ENCODE measurements around the gene VPS52. TPM values are rescaled to one million over a fixed set of nuclear protein-coding genes. Genes with fewer than 3 reads are reported as not detected.

Gene VPS52
- total and polyA plus RNA-seq, 9 of the 15 experiments (the other 6 are each of a cell fraction or from before 2014, with no cell fraction given) = 24.4 to 103 (median 40.2) TPM

GRCh38 chr6:33297956-33298772, 26.5 kb upstream of the VPS52 start (continued):
- no peak for TF ChIP-seq REST (IDR thresholded peaks at IDR 0.05; ENCODE audit: borderline replicate concordance)
- TF ChIP-seq REST (CRISPR knock-in tag; IDR thresholded peaks at IDR 0.05; ENCODE audit: low read depth) = peak; percentile 63; the same call in 1 of the 2 replicates
- TF ChIP-seq PHF21A (IDR thresholded peaks at IDR 0.05; ENCODE audit: borderline replicate concordance, low read depth) = no peak
- no peak for TF ChIP-seq ZNF445 (CRISPR knock-in tag; IDR thresholded peaks at IDR 0.05; ENCODE audit: low read depth)
- TF ChIP-seq NFRKB (IDR thresholded peaks at IDR 0.05; ENCODE audit: low read depth) = 0 out of 2 replicates have a peak, but pooled peaks have one; percentile 26
- TF ChIP-seq ATF2 (CRISPR knock-in tag; IDR thresholded peaks at IDR 0.05) = no peak
- TF ChIP-seq GATAD2A (IDR thresholded peaks at IDR 0.05) = 0 out of 2 replicates have a peak, but pooled peaks have one; percentile 23
- TF ChIP-seq TRIM28 (IDR thresholded peaks at IDR 0.05) = peak; percentile 78; the same call in 1 of the 2 replicates
- TF ChIP-seq POLR2G (IDR thresholded peaks at IDR 0.05; ENCODE audit: low read depth, low read length) = peak; percentile 67
- TF ChIP-seq CHD2 (IDR thresholded peaks at IDR 0.05; ENCODE audit: low read depth, low read length) = peak; percentile 33; the same call in 1 of the 2 replicates
- TF ChIP-seq, protein P1, sequence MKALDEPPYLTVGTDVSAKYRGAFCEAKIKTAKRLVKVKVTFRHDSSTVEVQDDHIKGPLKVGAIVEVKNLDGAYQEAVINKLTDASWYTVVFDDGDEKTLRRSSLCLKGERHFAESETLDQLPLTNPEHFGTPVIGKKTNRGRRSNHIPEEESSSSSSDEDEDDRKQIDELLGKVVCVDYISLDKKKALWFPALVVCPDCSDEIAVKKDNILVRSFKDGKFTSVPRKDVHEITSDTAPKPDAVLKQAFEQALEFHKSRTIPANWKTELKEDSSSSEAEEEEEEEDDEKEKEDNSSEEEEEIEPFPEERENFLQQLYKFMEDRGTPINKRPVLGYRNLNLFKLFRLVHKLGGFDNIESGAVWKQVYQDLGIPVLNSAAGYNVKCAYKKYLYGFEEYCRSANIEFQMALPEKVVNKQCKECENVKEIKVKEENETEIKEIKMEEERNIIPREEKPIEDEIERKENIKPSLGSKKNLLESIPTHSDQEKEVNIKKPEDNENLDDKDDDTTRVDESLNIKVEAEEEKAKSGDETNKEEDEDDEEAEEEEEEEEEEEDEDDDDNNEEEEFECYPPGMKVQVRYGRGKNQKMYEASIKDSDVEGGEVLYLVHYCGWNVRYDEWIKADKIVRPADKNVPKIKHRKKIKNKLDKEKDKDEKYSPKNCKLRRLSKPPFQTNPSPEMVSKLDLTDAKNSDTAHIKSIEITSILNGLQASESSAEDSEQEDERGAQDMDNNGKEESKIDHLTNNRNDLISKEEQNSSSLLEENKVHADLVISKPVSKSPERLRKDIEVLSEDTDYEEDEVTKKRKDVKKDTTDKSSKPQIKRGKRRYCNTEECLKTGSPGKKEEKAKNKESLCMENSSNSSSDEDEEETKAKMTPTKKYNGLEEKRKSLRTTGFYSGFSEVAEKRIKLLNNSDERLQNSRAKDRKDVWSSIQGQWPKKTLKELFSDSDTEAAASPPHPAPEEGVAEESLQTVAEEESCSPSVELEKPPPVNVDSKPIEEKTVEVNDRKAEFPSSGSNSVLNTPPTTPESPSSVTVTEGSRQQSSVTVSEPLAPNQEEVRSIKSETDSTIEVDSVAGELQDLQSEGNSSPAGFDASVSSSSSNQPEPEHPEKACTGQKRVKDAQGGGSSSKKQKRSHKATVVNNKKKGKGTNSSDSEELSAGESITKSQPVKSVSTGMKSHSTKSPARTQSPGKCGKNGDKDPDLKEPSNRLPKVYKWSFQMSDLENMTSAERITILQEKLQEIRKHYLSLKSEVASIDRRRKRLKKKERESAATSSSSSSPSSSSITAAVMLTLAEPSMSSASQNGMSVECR (CRISPR knock-in tag; IDR thresholded peaks at IDR 0.05) = peak; percentile 59; the same call in 1 of the 2 replicates
- TF ChIP-seq ZFP1 (CRISPR knock-in tag; IDR thresholded peaks at IDR 0.05) = no peak
- no peak for TF ChIP-seq MEF2D (tag; conservative IDR thresholded peaks at IDR 0.05; ENCODE audit: low read depth)
- TF ChIP-seq BRD9 (IDR thresholded peaks at IDR 0.05; ENCODE audit: low read depth, partially characterized antibody) = peak; percentile 48
